GM18873 (cell line): ENCODE data around the gene DIO1.
"Not testable (repeated sequence)": the region's sequence is repeated elsewhere in the genome, so short reads cannot be mapped to it uniquely, and the experiment has no call there.

Experiments
- ATAC-seq: cut with Tn5 transposase; IDR thresholded peaks from one replicate; pipeline ENCODE4 v1.9.1; 2021; ENCODE audit warnings: mild to moderate bottlenecking, moderate library complexity, moderate number of reproducible peaks; ENCODE audit not compliant: unreplicated experiment, low FRiP score

DIO1 gene

GRCh38 chr1:53893999-53894636 lies at the start of gene DIO1:
Gene DIO1 (plus strand): TSS chr1:53894187. CDS start chr1:53894211, 24 bp downstream.
- ATAC-seq = no peak

GRCh38 chr1:53847980-53848379 lies 46.0 kb upstream of the DIO1 start:
- no peak for ATAC-seq

DNA sequence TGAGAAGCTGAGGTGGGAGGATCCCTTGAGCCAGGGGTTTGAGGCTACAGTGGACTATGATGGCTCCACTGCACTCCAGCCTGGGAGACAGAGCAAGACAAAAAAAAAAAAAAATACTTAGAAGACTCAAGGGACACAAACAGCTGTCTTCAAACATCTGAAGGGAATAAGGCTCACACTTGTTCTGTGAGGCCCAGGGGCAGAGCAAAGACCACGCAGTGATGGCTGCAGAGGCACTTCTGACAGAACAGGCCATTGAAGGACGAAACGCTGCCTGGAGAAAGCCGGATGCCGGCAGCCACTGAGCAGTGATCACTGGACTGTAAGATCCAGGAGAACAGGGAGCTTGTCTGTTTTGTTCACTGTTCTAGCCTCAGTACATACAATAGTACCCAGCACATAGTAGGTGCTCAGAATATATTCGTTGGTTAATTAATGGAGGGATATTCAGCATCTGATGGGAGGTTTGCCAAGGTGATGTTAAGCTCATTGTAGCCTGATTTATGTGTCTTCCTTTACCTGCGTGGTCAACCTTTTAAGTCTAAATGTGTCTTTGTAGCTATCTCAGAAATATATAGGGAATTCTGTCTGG lies 43.8 kb upstream of the DIO1 start:
- no peak for ATAC-seq

GRCh38 chr1:53851571-53852285 lies 42.3 kb upstream of the DIO1 start:
- no peak for ATAC-seq

- no peak for ATAC-seq
These were observed 33.0 kb upstream of the DIO1 start for GRCh38 chr1:53860967-53861411.

- no peak for ATAC-seq
These were observed 31.5 kb upstream of the DIO1 start for GRCh38 chr1:53862507-53862906.

- no peak for ATAC-seq
These were observed 25.4 kb upstream of the DIO1 start for GRCh38 chr1:53868565-53868964.

- ATAC-seq = no peak
These were observed 24.4 kb upstream of the DIO1 start for GRCh38 chr1:53869454-53870117.

DNA sequence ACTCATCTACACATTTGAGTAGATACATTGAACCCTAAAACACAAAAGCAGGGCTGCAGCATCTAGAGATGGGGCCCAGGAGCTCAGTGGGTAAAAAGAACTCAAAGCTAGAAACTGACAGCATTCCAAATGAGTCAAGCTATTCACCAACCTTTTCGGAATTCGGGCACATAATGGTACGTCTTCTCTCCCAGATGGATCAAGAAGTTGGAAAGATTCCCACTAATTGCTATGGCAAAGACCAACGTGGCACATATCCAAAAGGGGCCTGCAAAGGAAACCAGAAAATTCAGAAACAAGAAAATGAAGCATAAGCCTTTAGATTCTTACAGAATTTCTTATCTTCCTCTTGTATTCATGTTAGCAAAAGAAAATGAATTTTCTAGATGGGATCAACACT lies 22.8 kb upstream of the DIO1 start:
- no peak for ATAC-seq

DNA sequence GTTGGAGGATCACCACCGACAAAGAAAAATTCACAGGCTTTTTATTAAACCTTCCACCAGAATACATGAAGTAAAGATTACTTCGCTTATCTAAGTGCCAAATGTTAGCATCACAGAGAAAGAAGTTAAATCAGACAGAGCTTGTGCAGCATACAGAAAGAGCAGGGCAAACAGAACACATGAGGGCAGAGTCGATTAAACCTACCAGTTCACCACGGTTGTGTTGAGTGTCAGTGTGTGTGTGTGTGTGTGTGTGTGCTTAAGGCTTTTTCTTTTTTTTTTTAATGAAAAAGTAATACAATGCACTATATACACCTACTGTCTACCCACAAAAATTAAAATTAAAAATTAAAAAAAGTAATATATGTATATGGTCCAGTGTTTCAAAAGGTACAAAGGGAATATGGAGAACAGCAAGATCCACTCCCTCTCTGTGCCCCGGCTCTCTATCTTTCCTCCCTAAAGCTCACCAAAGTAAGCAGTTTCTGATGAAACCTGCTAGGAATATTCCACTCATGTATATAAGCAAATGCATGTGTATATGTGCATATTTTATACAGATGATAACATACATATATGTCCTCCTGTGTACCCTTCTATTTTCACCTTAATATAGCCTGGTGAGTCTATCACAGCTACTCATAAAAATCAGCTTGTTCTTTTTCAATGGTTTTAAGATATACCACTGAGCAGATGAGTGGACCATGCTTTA lies 22.1 kb upstream of the DIO1 start:
- ATAC-seq = no peak

GRCh38 chr1:53875150-53875549 lies 18.8 kb upstream of the DIO1 start:
- ATAC-seq = not testable (repeated sequence)

DNA sequence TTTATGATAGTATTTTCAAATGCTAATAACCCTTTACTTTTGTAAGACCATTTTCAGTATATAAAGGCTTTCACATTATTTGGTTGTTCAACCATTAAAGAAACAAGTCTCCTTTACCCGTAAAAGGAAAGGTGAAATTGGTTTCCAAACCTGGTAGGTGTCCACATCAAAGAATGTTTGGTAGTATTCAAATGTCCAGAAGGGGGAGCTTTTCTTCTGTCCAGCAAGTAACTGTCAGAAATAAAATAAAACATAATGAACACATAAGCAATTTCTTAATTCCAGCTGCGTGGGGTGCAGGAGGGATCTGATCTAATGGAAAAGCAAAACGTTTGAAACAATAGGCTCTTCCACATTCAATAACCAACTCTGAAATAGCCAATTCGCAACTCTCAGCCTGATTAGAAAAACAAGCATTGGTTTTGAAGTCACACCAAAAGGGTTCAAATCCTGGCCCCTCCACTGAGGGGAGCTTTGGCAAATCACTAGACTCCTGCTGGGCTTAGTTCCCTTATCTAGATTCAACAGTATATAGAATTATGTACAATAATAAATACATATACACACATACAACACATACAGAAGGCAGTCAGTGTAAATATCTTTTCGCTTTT lies 15.4 kb upstream of the DIO1 start:
- ATAC-seq = no peak

GRCh38 chr1:53881853-53882252 lies 12.1 kb upstream of the DIO1 start:
- not testable (repeated sequence) for ATAC-seq

DNA sequence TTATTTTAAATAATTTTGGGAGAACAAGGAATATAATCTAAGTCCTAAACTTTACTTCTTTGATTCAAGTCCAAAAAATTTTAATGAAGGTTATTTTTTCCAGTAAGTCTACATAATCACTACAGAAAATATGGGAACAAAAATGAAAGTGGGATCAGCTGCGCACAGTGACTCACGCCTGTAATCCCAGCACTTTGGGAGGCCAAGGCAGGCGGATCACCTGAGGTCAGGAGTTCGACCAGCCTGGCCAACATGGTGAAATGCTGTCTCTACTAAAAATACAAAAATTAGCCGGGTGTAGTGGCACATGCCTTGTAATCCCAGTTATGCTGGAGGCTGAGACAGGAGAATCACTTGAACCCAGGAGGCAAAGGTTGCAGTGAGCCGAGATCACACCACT lies 10.4 kb upstream of the DIO1 start:
- ATAC-seq = not testable (repeated sequence)

DNA sequence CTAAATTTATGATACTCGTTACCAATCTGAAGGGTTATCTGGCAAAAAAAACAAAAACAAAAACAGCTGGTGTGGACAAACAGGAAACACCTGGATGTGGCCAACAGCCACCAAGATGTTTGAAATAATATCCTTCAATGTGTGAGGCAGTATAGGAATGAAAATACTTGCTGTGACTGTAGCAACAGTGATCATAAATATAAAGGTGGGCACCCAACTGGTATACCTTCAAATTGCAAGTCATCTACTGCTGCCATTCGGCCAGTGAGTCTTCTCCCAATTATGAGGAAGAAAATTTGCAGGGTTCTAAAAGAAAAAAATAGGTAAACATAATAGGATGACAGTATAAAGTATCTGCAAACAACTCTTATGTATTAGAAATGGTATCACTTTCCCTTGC lies 5.3 kb upstream of the DIO1 start:
- no peak for ATAC-seq

GRCh38 chr1:53889304-53890298 lies 4.4 kb upstream of the DIO1 start, which contains the start of gene YIPF1:
Gene YIPF1 (minus strand): TSS chr1:53889797. CDS start chr1:53888937, 860 bp downstream.
- ATAC-seq = peak; percentile 82

- ATAC-seq = no peak
These were observed 3.5 kb upstream of the DIO1 start for GRCh38 chr1:53890522-53890941.

DNA sequence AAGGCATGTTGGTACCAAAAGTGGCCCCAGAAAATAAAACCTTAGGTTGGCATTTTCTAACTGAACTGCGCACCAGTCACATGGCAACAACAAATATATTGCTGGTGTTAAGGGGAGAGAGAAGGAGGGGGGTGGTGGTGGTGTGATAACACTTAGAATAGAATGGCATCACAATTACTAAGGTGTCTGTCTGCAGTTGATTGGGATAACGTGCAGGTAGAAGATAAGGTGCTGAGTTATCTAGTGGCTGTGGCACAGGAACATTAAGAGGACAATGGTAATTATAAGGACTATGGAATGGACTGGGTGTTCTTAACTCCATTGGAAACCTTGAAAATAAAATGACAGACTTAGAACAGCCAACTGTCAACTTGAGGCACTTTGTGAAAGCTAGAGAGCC lies 3.0 kb upstream of the DIO1 start:
- no peak for ATAC-seq

DNA sequence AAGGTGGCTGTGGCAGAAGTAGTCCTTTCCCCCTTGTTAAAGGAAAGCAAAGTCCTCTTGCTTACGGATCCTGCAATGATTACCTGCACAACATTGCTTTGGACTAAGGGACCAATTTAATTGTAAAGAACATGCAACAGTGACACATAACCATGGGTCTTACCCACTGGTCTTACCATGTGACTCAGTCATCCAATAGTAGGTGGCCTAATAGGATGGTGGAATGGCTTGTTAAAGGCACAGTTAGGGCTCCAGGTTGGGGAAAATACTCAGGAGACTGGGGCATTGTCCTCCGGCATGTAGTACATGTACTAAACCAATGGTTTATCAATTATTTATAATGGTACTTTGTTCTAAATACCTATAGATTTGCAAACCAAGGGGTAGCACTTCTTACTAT lies 2.3 kb upstream of the DIO1 start:
- no peak for ATAC-seq
